Liver (tissue), 3 donors: ENCODE measurements around the gene TBC1D14.

Experiments
- EGR1 ChIP-seq, 2 donors: IDR thresholded peaks; 2 replicates each; pipeline ENCODE4 v1.6.1; 2016 to 2018; ENCODE audit warnings: antibody characterized with exemption in 2 of 2, low read depth in 2 of 2
- HNF4G ChIP-seq: IDR thresholded peaks from 2 replicates; pipeline ENCODE4 v1.6.1; 2016; ENCODE audit warnings: antibody characterized with exemption
- RAD21 ChIP-seq, 2 donors: IDR thresholded peaks; 2 replicates each; pipeline ENCODE4 v1.6.1; 2016; ENCODE audit warnings: antibody characterized with exemption in 2 of 2, mild to moderate bottlenecking in 2 of 2
- SP1 ChIP-seq: IDR thresholded peaks from 2 replicates; pipeline ENCODE4 v1.6.1; 2018; ENCODE audit warnings: antibody characterized with exemption, mild to moderate bottlenecking
- TAF1 ChIP-seq: conservative IDR thresholded peaks from 2 replicates; pipeline ENCODE4 v1.6.1; 2016; ENCODE audit warnings: antibody characterized with exemption, mild to moderate bottlenecking
- YY1 ChIP-seq: IDR thresholded peaks from 2 replicates; pipeline ENCODE4 v1.6.1; 2016; ENCODE audit warnings: antibody characterized with exemption, mild to moderate bottlenecking
- TF ChIP-seq, protein P1 (sequence below): fragments of 150-350 bp; IDR thresholded peaks from 2 replicates; pipeline ENCODE4 v1.5.1; 2017; ENCODE audit warnings: improper control_type of control experiment, low read depth, low read length; ENCODE audit not compliant: missing input control
- TF ChIP-seq, protein P2 (sequence below): IDR thresholded peaks from 2 replicates; pipeline ENCODE4 v1.6.1; 2016; ENCODE audit warnings: antibody characterized with exemption
- TF ChIP-seq, protein P3 (sequence below): IDR thresholded peaks from 2 replicates; pipeline ENCODE4 v1.6.1; 2016; ENCODE audit warnings: antibody characterized with exemption, mild to moderate bottlenecking
- TF ChIP-seq, protein P4 (sequence below): IDR thresholded peaks from 2 replicates; pipeline ENCODE4 v1.6.1; 2016; ENCODE audit warnings: antibody characterized with exemption
- donor health status: healthy.
- donor health status: healthy.

DNA sequence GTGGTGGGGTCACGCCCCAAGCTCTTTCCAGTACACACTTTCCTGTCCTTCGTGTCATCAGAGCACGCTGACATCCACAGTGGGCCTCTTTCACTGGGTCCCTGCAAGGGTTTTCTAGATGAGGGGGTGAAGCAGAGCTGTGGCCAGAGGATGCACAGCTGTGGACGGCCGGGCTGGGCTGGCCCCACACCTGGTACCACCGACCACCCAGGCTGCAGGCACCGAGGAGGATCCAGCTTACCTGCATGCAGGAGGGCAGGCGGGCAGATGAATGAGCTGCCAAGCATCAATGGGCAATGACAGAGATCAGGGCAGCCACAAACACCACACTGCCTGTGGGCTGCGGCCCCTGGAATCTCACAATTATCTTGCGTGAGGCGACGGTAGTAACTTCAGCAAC is 167.7 kb downstream of the TBC1D14 start:
- no peak for TF ChIP-seq YY1
- TF ChIP-seq, protein P1, sequence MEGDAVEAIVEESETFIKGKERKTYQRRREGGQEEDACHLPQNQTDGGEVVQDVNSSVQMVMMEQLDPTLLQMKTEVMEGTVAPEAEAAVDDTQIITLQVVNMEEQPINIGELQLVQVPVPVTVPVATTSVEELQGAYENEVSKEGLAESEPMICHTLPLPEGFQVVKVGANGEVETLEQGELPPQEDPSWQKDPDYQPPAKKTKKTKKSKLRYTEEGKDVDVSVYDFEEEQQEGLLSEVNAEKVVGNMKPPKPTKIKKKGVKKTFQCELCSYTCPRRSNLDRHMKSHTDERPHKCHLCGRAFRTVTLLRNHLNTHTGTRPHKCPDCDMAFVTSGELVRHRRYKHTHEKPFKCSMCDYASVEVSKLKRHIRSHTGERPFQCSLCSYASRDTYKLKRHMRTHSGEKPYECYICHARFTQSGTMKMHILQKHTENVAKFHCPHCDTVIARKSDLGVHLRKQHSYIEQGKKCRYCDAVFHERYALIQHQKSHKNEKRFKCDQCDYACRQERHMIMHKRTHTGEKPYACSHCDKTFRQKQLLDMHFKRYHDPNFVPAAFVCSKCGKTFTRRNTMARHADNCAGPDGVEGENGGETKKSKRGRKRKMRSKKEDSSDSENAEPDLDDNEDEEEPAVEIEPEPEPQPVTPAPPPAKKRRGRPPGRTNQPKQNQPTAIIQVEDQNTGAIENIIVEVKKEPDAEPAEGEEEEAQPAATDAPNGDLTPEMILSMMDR = no peak
- TF ChIP-seq RAD21 (IDR thresholded peaks at IDR 0.05) = no peak
- no peak for TF ChIP-seq HNF4G
- TF ChIP-seq, protein P2, sequence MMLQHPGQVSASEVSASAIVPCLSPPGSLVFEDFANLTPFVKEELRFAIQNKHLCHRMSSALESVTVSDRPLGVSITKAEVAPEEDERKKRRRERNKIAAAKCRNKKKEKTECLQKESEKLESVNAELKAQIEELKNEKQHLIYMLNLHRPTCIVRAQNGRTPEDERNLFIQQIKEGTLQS = no peak
- no peak for TF ChIP-seq EGR1 (IDR thresholded peaks at IDR 0.05; ENCODE audit: low read depth in 2 of 2)
- TF ChIP-seq, protein P3, sequence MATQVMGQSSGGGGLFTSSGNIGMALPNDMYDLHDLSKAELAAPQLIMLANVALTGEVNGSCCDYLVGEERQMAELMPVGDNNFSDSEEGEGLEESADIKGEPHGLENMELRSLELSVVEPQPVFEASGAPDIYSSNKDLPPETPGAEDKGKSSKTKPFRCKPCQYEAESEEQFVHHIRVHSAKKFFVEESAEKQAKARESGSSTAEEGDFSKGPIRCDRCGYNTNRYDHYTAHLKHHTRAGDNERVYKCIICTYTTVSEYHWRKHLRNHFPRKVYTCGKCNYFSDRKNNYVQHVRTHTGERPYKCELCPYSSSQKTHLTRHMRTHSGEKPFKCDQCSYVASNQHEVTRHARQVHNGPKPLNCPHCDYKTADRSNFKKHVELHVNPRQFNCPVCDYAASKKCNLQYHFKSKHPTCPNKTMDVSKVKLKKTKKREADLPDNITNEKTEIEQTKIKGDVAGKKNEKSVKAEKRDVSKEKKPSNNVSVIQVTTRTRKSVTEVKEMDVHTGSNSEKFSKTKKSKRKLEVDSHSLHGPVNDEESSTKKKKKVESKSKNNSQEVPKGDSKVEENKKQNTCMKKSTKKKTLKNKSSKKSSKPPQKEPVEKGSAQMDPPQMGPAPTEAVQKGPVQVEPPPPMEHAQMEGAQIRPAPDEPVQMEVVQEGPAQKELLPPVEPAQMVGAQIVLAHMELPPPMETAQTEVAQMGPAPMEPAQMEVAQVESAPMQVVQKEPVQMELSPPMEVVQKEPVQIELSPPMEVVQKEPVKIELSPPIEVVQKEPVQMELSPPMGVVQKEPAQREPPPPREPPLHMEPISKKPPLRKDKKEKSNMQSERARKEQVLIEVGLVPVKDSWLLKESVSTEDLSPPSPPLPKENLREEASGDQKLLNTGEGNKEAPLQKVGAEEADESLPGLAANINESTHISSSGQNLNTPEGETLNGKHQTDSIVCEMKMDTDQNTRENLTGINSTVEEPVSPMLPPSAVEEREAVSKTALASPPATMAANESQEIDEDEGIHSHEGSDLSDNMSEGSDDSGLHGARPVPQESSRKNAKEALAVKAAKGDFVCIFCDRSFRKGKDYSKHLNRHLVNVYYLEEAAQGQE = no peak
- TF ChIP-seq SP1 = no peak
- TF ChIP-seq, protein P4, sequence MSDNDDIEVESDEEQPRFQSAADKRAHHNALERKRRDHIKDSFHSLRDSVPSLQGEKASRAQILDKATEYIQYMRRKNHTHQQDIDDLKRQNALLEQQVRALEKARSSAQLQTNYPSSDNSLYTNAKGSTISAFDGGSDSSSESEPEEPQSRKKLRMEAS = no peak
- TF ChIP-seq TAF1 = no peak
